ENCODE data around the gene TBC1D8.
"Not testable (repeated sequence)": the region's sequence is repeated elsewhere in the genome, so short reads cannot be mapped to it uniquely, and the experiment has no call there.

Gene TBC1D8

GRCh38 chr2:101064125-101064502 lies 87.1 kb downstream of the TBC1D8 start:
- DNase-seq = no peak

GRCh38 chr2:101063352-101064124 lies 87.6 kb downstream of the TBC1D8 start:
- DNase-seq = no peak

DNA sequence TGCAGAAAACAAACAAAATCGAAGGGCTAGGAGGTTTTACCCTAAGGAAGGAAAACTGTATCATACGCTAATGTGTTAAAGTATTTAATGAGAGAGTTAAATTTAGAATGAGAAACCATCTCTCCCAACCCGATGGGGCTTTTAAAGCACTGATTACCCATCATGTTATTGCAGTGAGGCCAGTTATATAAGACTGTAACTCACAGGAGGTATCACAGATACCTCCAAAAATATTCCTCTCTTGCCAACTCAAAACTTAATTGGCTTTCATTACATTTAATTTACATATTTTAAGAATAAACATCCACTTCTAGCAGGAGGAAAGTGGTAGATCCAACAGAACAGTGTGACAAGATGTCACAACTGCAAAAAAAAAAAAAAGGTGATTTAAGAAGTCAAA lies 92.8 kb downstream of the TBC1D8 start:
- DNase-seq = no peak

DNA sequence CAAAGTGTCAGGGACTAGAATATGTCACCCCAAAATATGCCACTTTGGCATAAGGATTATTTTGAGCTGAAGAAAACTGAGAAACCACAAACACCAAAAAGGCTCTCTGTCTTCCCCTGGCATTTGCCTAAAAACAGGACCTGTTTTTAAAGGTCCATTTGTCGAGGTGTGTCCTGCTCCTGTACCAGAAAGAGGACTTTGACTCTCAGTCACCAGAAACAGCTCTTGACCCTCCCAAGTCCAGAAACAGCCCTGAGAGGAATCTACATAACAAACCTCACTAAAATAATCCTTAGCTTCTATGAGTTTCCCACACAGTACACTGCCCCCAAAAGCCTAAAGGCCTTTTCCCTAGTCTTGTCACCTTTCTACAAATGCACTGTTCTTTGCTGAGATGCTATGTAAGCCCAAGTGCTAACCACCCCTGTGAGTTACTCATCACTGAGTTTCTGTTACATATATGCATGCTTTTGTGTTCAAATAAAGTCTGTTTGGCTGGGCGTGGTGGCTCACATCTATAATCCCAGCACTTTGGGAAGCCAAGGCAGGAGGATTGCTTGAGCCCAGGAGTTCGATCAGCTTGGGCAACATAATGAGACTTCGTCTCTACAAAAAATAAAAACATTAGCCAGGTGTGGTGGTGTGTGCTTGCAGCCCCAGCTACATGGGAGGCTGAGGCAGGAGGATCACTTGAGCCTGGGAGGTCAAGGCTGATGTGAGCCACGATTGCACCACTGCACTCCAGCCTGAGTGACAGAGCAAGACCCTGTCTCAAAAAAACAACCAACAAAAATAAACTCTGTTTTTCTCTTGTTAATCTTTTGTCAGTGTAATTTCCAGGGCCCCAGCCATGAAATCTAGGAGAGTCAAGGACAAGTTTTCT lies 93.9 kb downstream of the TBC1D8 start:
- no peak for DNase-seq

GRCh38 chr2:101053117-101053516 lies 98.1 kb downstream of the TBC1D8 start:
- DNase-seq = no peak

GRCh38 chr2:101052147-101052546 lies 99.0 kb downstream of the TBC1D8 start:
- DNase-seq = no peak

DNA sequence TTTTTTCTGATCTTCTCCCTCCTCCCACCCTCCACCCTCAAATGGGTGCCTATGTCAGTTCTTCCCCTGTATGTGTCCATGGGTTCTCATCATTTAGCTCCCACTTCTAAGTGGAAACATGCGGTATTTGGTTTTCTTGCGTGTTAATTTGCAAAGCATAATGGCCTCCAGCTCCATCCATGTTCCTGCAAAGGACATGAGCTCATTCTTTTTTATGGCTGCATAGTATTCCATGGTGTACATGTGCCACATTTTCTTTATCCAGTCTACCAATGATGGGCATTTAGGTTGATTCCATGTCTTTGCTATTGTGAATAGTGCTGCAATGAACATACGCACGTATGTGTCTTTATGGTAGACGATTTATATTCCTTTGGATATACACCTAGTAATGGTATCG lies 100.3 kb downstream of the TBC1D8 start:
- not testable (repeated sequence) for DNase-seq

- DNase-seq = no peak
Observed at GRCh38 chr2:101048756-101049155, 102.4 kb downstream of the TBC1D8 start.

- DNase-seq = no peak
Observed at GRCh38 chr2:101047774-101048173, 103.4 kb downstream of the TBC1D8 start.

GRCh38 chr2:101047075-101047766 lies 104.0 kb downstream of the TBC1D8 start:
- DNase-seq = no peak

DNA sequence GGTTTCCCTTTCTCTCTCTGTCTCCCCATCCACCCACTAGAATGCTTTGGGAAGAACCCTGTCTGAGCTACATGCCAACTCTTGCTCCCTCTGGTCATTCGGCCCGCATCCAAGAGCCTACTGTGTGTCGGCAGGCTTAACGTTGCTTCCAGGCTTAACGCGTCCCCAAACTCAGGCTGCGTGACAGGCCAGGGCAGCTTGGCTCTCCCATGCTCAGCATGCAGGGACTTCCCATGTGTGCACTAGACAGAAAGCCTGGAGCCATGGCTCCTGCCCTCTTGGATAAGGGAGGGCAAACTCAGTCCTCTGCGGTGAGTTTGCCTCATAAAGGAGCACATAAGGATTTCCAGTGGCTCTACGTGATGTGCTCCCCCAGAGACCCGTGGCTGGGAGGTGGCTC lies 105.9 kb downstream of the TBC1D8 start:
- DNase-seq = no peak

GRCh38 chr2:101041413-101041812 lies 109.8 kb downstream of the TBC1D8 start:
- DNase-seq = peak; percentile 60 to 81

- peak in 1 of 2 donors; percentile 40 for DNase-seq
Observed at GRCh38 chr2:101040761-101041160, 110.4 kb downstream of the TBC1D8 start.

DNA sequence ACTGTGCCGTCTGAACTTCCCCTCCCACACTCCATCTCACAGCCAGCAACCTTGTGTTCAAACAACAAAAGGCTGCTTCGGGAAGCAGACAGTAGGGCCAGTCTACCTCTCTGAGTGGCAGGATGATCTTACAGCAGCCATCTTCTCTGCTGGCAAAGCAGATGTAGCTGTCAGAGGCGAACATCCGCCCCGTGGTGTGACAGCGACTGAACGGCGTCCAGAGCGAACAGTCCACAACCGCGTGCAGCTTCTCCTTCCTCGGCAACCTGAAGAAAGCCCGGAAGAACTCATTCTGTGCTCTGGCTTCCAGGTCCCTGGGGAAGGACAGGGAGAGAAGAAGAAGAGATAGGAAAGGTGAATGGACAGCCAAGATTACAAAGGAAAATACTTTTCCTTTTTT lies 111.1 kb downstream of the TBC1D8 start:
- no peak for DNase-seq

GRCh38 chr2:101038455-101039255 lies 112.5 kb downstream of the TBC1D8 start:
- DNase-seq = peak; percentile 57 to 63

GRCh38 chr2:101037161-101037755 lies 113.9 kb downstream of the TBC1D8 start:
- DNase-seq = no peak

DNA sequence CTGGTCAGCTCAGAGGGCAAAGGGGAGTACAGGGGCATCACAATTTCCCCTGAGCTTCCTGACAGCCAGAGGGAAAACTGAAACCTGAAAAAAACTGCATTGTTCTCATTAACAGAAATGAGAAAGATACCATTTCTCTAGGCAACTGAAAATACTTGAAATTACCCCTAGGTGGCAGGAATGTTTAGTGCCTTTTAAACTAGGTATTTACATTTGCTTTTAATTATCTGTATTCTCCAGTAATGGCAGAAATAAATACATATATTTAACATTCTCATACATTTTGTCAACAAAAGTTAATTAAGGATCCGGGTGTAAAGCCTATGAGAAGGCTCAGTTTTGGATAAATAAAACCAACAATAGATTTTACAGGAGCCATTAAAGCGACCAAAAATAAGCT lies 114.6 kb downstream of the TBC1D8 start:
- peak; percentile 30 to 37 for DNase-seq

- no peak for DNase-seq
Observed at GRCh38 chr2:101032084-101032776, 119.0 kb downstream of the TBC1D8 start.

GRCh38 chr2:101030866-101031554 lies 120.2 kb downstream of the TBC1D8 start:
- DNase-seq = peak; percentile 15 to 26

DNA sequence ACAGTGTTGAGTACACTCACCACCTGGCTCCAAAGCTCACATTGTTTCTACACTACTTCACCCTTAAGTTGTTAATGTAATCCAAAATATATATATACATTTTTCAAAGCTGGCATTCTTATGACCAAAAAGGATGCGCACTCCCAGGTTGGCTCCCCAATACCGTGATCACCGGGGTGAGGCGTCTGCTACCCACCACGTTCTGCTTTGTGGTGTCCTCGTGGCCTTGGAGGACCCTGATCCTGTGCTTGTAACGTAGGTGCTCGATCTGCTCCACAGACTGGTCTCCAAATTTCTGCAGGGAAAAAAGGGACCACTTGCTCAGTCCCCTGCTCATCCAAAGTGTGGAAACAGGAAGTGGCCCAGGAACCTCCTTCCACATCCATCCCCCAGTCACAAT lies 123.3 kb downstream of the TBC1D8 start:
- no peak for DNase-seq
